AG09309 (cell line): Measurements from ENCODE around the gene SPRED2.

Experiments
- DNase-seq: peaks from one replicate; pipeline ENCODE4 v3.0.0-alpha.2; 2010; ENCODE audit warnings: low read depth
- H3K4me3 ChIP-seq: 2 replicates; pipeline ENCODE4 v1.5.1; 2011; ENCODE audit warnings: mild to moderate bottlenecking, low read depth, low read length, moderate library complexity; ENCODE audit not compliant: control insufficient read depth
- CTCF ChIP-seq: IDR thresholded peaks from 2 replicates; pipeline ENCODE4 v1.5.1; 2011; ENCODE audit warnings: mild to moderate bottlenecking, low read depth, low read length, inconsistent platforms; ENCODE audit not compliant: insufficient read depth, control insufficient read depth; ENCODE audit errors: missing control alignments

SPRED2 gene

GRCh38 chr2:65458999-65459398, 26.6 kb upstream of the SPRED2 start:
- no peak for DNase-seq
- no peak overlapping the region for H3K4me3 ChIP-seq
- TF ChIP-seq CTCF: no peak

GRCh38 chr2:65456886-65457285, 24.5 kb upstream of the SPRED2 start:
- no peak for TF ChIP-seq CTCF
- no peak overlapping the region for H3K4me3 ChIP-seq
- DNase-seq: no peak

- TF ChIP-seq CTCF: no peak
These were observed 23.7 kb upstream of the SPRED2 start for GRCh38 chr2:65456064-65456463.

GRCh38 chr2:65453916-65454315, 21.5 kb upstream of the SPRED2 start:
- H3K4me3 ChIP-seq: no peak overlapping the region
- no peak for TF ChIP-seq CTCF
- DNase-seq: no peak

More at GRCh38 chr2:65456064-65456463, 23.7 kb upstream of the SPRED2 start:
- no peak overlapping the region for H3K4me3 ChIP-seq
- no peak for DNase-seq

GRCh38 chr2:65452150-65452895, 19.9 kb upstream of the SPRED2 start:
- TF ChIP-seq CTCF: no peak
- DNase-seq: no peak
- H3K4me3 ChIP-seq: no peak overlapping the region

- DNase-seq: no peak
- TF ChIP-seq CTCF: no peak
- no peak overlapping the region for H3K4me3 ChIP-seq
These were observed 18.4 kb upstream of the SPRED2 start for GRCh38 chr2:65450810-65451209.

- DNase-seq: no peak
- no peak overlapping the region for H3K4me3 ChIP-seq
- no peak for TF ChIP-seq CTCF
These were observed 18.0 kb upstream of the SPRED2 start for GRCh38 chr2:65450393-65450792.
